Measurements from ENCODE around the gene ELF5.
A peak's percentile ranks its signal among the peaks of the same experiment; 100 is the strongest.

The ELF5 gene

GRCh38 chr11:34492806-34493414 lies 20.7 kb downstream of the ELF5 start:
- peak in 1 of 2 donors; percentile 6 for DNase-seq (ENCODE audit: low read depth in 2 of 2)

- DNase-seq (ENCODE audit: low read depth in 2 of 2) = no peak
These were observed 23.3 kb downstream of the ELF5 start for GRCh38 chr11:34490304-34490703.

DNA sequence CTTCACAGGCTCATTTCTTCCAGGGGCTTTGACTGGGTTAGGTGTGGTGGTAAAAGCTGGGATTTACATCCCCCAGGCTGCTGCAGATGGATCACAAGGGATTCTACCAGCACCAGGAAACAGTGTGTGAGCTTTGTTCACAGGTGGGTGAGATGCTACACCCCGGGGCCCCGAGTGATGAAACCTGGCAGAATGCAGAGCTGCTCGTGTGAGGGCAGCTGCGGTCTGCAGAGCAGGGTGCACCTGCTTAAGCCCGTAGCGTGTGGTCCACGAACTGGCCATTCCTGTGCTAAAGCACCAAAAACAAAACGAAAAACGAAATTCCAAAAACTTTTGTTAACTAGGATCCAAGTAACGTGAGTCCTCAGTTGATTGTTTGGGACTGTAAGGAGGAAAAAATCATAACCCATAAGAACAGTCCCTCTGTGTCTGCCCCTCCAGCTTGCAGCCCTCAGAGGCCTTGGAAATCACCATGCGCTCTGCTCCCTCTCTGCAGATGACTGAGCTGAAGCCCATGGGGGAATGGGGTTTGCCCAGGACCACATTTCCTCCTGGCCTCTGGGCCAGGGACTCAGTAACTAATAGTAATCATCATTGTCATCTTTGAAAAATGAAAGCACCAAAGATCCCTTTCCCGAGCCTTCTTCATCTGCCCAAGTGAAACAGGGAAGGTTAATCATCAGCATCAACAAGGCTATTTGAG lies 24.6 kb downstream of the ELF5 start:
- DNase-seq (ENCODE audit: low read depth in 2 of 2) = no peak

DNA sequence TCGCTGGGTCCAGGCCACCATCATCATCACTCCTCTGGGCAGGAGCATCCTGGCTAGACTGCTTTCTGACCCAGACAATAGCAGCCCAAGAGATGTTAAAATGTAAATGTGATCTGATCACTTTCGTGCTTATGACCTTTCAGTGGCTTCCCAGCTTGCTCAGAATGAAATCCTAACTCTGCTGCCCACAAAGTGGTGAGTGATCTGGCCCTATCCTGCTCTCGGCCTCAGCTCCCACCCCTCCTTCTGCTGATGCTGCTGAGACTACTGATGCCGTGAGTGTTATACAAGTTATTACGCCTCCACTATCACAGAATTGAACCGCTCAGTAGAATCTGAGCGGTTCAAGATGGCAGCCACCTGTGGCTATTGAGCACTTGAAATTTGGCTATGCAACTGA lies 26.2 kb downstream of the ELF5 start:
- DNase-seq (ENCODE audit: low read depth in 2 of 2) = no peak

DNA sequence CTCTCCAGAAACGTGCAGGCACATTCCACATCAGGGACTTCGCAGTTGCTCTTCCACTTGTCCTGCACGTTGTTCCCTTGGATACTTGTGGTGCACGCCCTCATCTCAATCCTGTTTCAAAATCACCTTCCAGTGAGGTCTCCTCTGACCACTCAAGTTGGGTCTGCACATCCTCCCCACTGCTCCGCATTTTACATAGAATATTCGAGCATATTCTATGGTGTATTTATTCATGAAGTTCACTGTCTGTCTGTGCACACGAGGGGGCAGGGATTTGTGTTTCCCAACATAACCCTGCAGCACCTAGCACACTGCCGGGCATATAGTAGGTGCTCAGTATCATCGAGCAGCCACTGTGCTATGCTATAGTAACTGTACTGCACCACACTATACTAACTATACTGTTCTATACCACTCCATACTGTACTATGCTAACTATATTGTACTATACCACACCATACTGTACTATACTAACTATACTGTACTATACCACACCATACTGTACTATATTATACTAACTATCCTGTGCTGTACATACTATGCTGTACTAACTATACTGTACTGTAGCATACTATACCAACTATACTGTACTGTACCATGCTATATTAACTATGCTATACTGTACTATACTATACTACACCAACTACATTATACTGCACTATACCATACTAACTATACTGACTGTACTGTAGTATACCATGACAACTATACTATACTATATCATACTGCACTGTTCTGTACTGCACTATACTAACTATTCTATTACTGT lies 30.3 kb downstream of the ELF5 start:
- DNase-seq (ENCODE audit: low read depth in 2 of 2) = no peak

DNA sequence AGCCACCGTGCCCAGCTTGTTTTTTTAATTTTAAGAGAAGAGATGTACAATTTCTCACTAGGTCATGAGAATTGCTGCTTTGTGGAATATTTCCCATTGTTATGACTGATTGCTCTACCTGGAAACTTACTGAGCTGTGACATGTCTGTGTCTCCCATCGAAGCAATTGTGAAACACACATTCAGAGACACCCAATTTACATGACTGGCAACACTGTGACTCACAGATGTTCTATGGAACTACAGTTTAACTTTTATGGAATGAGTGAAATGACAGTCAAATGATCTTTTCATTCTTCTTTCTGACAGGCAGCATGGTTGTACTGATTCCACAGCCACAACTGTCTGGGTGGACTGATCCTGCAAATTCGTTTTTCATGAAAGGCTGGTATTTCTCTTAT lies 32.3 kb downstream of the ELF5 start:
- no peak for DNase-seq (ENCODE audit: low read depth in 2 of 2)

- no peak for DNase-seq (ENCODE audit: low read depth in 2 of 2)
These were observed 33.3 kb downstream of the ELF5 start for GRCh38 chr11:34480314-34480713.

GRCh38 chr11:34478845-34479663 lies 34.5 kb downstream of the ELF5 start:
- no peak for DNase-seq (ENCODE audit: low read depth in 2 of 2)

- no peak for DNase-seq (ENCODE audit: low read depth in 2 of 2)
These were observed 36.7 kb downstream of the ELF5 start for GRCh38 chr11:34476849-34477248.

DNA sequence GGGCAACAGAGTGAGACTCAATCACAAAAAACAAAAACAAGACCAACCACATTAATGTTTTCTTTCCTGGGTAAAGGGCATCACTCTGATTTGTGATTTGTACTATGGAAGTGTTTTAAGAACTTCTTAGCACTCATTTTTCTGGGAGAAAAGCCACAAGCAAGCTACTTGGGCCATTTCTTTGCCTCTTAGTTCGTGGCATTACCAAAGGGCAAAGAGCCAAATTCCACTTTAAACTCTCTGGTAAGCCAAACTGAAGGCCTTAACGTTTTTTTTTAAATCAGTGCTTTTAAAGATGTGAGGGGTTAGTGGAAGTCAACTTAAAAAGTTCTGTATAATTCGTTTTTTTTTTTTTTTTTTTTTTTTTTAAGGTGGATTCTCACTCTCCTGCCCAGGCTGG lies 37.9 kb downstream of the ELF5 start:
- no peak for DNase-seq (ENCODE audit: low read depth in 2 of 2)

GRCh38 chr11:34473603-34474169 lies 39.9 kb downstream of the ELF5 start:
- DNase-seq (ENCODE audit: low read depth in 2 of 2) = no peak

- DNase-seq (ENCODE audit: low read depth in 2 of 2) = no peak
These were observed 45.3 kb downstream of the ELF5 start for GRCh38 chr11:34468209-34468841.

- no peak for DNase-seq (ENCODE audit: low read depth in 2 of 2)
These were observed 46.6 kb downstream of the ELF5 start for GRCh38 chr11:34466802-34467488.

DNA sequence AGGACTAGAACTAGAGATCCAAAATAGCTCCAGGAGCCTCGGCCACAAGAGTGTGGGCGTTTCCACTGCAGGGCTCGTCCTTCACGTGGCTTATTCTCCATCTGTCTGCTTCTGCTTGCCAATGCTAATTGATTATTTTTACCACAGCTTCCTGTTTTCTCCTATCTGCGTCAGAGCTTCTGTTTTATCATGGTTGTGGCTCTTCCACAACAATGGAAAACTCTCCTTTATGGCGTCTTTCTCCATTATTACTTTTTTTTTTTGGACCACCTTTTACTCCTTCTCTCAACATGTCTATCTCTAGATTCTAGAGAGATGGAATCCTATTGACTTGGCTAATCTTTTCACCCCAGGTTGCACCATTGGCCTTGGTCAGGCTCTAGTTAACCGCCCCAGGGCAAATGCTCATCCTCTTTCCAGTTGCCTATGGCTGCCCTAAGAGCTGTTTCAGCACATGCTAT lies 49.0 kb downstream of the ELF5 start:
- no peak for DNase-seq (ENCODE audit: low read depth in 2 of 2)

- no peak for DNase-seq (ENCODE audit: low read depth in 2 of 2)
These were observed 52.4 kb downstream of the ELF5 start for GRCh38 chr11:34461215-34461614.

GRCh38 chr11:34460278-34460677 lies 53.3 kb downstream of the ELF5 start:
- no peak for DNase-seq (ENCODE audit: low read depth in 2 of 2)

DNA sequence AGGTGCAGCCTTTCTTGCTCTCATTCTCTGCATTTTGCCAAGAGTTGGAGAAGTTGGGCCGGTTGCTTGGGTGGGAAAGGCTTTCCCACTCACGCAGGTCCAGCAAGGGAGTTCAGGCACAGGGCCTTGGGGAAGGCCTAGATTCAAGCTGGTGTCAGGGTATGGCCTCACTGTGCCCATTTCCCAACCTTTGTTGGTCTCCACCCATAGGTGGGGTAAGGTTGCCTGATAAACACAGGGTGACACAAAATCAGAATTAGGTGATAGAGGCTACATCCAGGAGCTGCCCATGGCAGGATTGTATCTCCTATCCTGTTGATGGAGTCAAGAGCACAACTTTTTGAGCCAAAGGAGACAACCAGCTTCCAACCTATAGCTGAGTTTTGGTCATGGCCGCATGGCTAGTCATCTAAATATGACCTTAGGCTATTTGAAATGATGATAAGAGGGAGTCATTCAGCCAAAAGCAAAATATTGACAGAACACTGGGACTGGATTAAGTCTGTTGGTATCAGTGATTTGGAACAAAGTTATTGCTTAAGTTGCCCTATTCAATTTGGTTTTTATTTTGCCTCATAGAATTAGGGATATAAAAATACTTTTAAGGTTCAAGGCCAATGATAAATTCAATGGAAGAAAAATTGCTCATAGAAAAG lies 54.0 kb downstream of the ELF5 start:
- DNase-seq (ENCODE audit: low read depth in 2 of 2) = no peak

GRCh38 chr11:34458525-34458924 lies 55.1 kb downstream of the ELF5 start:
- DNase-seq (ENCODE audit: low read depth in 2 of 2) = no peak

DNA sequence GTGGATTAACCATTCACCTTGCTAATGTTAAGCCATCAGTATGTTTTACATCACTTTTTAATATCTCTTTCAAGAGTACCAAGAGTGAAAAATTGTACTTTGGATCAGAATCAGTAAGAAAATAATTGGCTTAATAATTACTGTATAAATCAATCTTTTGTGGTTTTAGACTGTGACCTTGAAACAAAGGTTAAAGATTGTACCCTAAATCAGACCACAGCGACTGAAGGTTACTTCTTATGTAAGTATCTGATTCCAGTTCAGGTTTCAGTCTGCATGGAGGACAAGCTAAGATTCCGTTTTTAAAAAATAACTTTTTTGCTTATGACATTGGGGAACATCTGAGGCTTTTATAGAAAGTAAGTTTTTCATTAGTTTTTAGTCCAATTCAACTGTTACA lies 56.0 kb downstream of the ELF5 start:
- DNase-seq (ENCODE audit: low read depth in 2 of 2) = no peak
